Measurements from ENCODE around the gene ANKRD44.

- TF ChIP-seq CTCF (IDR thresholded peaks at IDR 0.05; ENCODE audit: control extremely low read depth in 1 of 3, insufficient read depth in 1 of 3, low read depth in 1 of 3, low read length in 3 of 3): no peak
- no peak for TF ChIP-seq TEAD4 (IDR thresholded peaks at IDR 0.05; ENCODE audit: low read depth, low read length)
- TF ChIP-seq KDM5A (IDR thresholded peaks at IDR 0.05; ENCODE audit: low read length): no peak
- no peak for TF ChIP-seq BRCA1 (IDR thresholded peaks at IDR 0.05; ENCODE audit: low read depth, low read length)
- no peak for TF ChIP-seq RAD21 (IDR thresholded peaks at IDR 0.05 in 1 of 2, conservative IDR thresholded peaks at IDR 0.05 in 1 of 2; ENCODE audit: low read depth in 2 of 2, low read length in 2 of 2)
- TF ChIP-seq TAF1 (IDR thresholded peaks at IDR 0.05; ENCODE audit: low read depth, low read length): no peak
Observed at GRCh38 chr2:197245829-197246804, 64.5 kb downstream of the ANKRD44 start.

All from H1 (cell line).